WTC11 (cell line): ENCODE measurements around the gene CCDC88B.

Source experiments
- CTCF ChIP-seq: fragments of 200-600 bp; IDR thresholded peaks from 2 replicates; pipeline ENCODE4 v1.8.0; 2022; ENCODE audit warnings: antibody characterized with exemption
- E2F1 ChIP-seq: sonication (generic); formaldehyde crosslinking; IDR thresholded peaks from 2 replicates; pipeline ENCODE4 v1.8.0; 2022; ENCODE audit warnings: mild to moderate bottlenecking, missing genetic modification reagents
- FOXJ3 ChIP-seq: sonication (generic); formaldehyde crosslinking; IDR thresholded peaks from 2 replicates; pipeline ENCODE4 v1.9.0; 2021; ENCODE audit warnings: missing genetic modification reagents, mild to moderate bottlenecking, borderline replicate concordance
- GABPB1 ChIP-seq: sonication (generic); formaldehyde crosslinking; IDR thresholded peaks from 2 replicates; pipeline ENCODE4 v1.8.1; 2023; ENCODE audit warnings: mild to moderate bottlenecking, missing genetic modification reagents
- JUN ChIP-seq: sonication (generic); formaldehyde crosslinking; IDR thresholded peaks from 2 replicates; pipeline ENCODE4 v1.8.0; 2023; ENCODE audit warnings: mild to moderate bottlenecking, missing genetic modification reagents
- MLX ChIP-seq: sonication (generic); formaldehyde crosslinking; IDR thresholded peaks from 2 replicates; pipeline ENCODE4 v1.8.1; 2023; ENCODE audit warnings: mild to moderate bottlenecking, missing genetic modification reagents, moderate library complexity
- SMAD4 ChIP-seq: sonication (generic); formaldehyde crosslinking; IDR thresholded peaks from 2 replicates; pipeline ENCODE4 v1.8.0; 2022; ENCODE audit warnings: mild to moderate bottlenecking, missing genetic modification reagents
- ZNF423 ChIP-seq: fragments of 250-450 bp; sonication (Bioruptor Pico); IDR thresholded peaks from 2 replicates; pipeline ENCODE4 v2.1.2; 2022; ENCODE audit warnings: mild to moderate bottlenecking, moderate library complexity
- TF ChIP-seq, protein P1 (sequence below): sonication (generic); formaldehyde crosslinking; conservative IDR thresholded peaks from 2 replicates; pipeline ENCODE4 v1.8.1; 2022; ENCODE audit warnings: mild to moderate bottlenecking, missing genetic modification reagents
- TF ChIP-seq, protein P2 (sequence below): fragments of 250-450 bp; sonication (Bioruptor Pico); IDR thresholded peaks from 2 replicates; pipeline ENCODE4 v1.9.0; 2021; ENCODE audit warnings: mild to moderate bottlenecking

GRCh38 chr11:64369440-64370421, 29.7 kb downstream of the CCDC88B start:
- TF ChIP-seq, protein P1, sequence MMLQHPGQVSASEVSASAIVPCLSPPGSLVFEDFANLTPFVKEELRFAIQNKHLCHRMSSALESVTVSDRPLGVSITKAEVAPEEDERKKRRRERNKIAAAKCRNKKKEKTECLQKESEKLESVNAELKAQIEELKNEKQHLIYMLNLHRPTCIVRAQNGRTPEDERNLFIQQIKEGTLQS (CRISPR knock-in tag), result no peak
- TF ChIP-seq JUN (CRISPR knock-in tag) (no peak), CTCF (no peak), E2F1 (CRISPR knock-in tag) (no peak), FOXJ3 (CRISPR knock-in tag) (no peak), ZNF423 (no peak), MLX (CRISPR knock-in tag) (no peak), SMAD4 (CRISPR knock-in tag) (no peak), GABPB1 (CRISPR knock-in tag) (no peak)
- TF ChIP-seq, protein P2, sequence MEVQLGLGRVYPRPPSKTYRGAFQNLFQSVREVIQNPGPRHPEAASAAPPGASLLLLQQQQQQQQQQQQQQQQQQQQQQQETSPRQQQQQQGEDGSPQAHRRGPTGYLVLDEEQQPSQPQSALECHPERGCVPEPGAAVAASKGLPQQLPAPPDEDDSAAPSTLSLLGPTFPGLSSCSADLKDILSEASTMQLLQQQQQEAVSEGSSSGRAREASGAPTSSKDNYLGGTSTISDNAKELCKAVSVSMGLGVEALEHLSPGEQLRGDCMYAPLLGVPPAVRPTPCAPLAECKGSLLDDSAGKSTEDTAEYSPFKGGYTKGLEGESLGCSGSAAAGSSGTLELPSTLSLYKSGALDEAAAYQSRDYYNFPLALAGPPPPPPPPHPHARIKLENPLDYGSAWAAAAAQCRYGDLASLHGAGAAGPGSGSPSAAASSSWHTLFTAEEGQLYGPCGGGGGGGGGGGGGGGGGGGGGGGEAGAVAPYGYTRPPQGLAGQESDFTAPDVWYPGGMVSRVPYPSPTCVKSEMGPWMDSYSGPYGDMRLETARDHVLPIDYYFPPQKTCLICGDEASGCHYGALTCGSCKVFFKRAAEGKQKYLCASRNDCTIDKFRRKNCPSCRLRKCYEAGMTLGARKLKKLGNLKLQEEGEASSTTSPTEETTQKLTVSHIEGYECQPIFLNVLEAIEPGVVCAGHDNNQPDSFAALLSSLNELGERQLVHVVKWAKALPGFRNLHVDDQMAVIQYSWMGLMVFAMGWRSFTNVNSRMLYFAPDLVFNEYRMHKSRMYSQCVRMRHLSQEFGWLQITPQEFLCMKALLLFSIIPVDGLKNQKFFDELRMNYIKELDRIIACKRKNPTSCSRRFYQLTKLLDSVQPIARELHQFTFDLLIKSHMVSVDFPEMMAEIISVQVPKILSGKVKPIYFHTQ (CRISPR knock-in tag), result no peak
